NCI-H1436 (cell line): Measurements from ENCODE around the gene A3GALT2.

ENCODE experiments used
- DNase-seq: peaks from one replicate; lab custom pipeline; 2025; lab: John Stamatoyannopoulos, UW

A3GALT2 gene

DNA sequence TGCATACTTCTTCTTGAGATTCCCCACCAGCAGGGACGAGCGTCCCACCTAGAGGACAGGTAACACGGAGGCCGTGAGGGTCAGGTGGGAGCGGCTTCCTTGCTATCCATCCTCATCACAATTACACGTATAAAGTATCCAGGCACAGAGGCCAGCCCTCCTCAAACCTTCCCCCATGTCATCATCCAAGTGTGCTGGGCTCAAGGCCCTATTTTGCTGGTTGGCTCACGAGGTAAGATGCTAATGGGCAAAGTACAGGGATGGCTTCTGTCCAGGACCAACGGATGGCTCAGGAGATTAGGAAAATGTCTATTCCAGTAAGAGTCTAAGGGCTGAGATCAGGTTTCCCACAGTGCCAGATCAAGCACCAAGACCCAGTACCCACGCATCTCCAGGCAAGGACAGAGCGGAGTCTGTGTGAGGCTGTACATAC, 11.5 kb upstream of the A3GALT2 start:
- DNase-seq: no peak

- no peak for DNase-seq
Observed at GRCh38 chr1:33331444-33332356, 10.8 kb upstream of the A3GALT2 start.

- no peak for DNase-seq
Observed at GRCh38 chr1:33330906-33331305, 10.0 kb upstream of the A3GALT2 start.

- DNase-seq: no peak
Observed at GRCh38 chr1:33330361-33330890, 9.5 kb upstream of the A3GALT2 start.

DNA sequence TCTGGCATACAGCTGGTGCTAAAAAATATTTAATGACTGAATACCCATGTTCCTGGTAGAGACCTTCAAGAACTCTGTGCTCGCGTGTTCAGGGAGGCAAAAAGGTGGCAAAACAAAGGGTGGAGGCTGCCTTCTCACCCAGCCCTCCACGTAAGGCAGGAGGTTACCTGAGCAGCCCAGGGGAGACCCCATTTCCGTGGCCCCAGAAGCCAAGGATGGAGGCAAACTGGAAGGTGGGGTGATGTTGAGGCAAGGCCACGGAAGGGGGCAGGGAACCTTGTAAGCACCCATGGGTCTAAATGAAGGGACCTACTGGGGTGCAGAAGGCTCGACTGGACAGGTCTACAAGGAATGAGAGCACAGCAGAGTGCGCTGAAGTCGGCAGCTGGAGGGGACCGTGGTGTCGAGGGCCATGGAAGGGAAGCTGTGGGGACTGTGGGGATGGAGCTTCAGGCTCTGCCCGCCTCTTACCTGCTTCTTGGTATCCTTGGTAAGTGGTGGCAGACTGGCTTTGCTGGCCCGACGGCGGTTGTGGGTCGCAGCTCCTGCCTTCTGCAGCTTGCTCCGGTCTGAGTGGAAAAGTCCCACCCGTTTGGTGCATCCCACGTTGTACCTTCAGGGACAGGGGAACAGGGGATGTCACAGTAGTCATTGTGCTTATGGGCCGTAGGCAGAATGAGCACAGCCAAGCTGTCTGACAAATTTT, 8.9 kb upstream of the A3GALT2 start:
- no peak for DNase-seq

DNA sequence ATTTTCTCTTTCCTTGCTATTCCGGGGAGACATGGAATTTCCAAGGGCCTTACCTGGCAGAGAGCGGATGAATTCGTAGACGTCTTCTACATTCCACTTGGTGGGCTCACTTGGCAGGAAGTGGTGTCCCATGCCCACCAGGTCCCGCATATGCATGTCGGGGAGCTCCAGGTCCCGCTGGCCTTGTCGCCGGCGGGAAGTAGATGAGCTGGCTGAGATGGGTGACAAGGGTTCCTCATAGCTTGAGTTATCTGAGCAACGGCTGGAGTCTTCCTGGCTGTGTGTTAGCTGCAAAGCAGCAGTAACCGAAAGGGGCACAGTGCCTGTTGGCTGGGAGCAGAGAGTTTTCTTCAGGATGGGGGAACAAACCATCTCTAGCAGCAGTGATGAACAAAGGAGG, 7.9 kb upstream of the A3GALT2 start:
- no peak for DNase-seq

DNA sequence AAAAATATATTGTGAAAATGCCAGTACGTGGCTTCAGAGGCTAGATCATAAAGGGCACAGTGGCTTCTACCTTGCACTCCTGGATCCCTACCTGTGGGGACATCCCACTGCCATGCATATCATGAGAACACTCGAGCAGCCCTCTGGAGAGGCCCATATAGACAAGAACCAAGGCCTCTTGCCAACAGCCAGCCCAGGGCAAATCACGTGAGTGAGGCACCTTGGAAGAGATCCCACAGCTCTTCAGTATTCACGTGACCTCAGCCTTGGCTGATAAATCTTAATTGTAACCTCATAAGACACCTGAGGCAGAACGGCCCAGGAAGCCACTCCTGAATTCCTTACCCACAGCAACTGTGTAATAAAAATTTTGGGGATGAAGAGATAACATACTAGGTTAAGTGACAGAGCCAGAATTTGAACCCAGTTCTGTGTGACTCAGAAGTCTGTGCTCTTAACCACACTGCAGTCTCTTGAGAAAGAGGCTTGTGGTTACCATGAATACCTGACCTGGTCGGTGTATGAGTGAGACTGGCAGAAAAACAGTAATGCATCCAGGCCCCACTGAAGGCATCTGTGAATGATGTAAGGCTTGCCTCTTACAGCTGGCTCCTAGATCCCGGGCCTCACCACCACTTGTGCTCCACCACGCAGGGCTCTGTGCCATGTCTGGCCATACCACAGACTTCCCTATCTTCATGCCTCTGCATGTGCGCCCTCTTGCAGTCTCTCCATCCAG, 6.9 kb upstream of the A3GALT2 start:
- DNase-seq: no peak

- DNase-seq: no peak
Observed at GRCh38 chr1:33326785-33327184, 5.9 kb upstream of the A3GALT2 start.

- DNase-seq: no peak
Observed at GRCh38 chr1:33324677-33325575, 4.0 kb upstream of the A3GALT2 start.

GRCh38 chr1:33323663-33324477, 3.0 kb upstream of the A3GALT2 start:
- no peak for DNase-seq

GRCh38 chr1:33322870-33323585, 2.1 kb upstream of the A3GALT2 start:
- DNase-seq: no peak

DNA sequence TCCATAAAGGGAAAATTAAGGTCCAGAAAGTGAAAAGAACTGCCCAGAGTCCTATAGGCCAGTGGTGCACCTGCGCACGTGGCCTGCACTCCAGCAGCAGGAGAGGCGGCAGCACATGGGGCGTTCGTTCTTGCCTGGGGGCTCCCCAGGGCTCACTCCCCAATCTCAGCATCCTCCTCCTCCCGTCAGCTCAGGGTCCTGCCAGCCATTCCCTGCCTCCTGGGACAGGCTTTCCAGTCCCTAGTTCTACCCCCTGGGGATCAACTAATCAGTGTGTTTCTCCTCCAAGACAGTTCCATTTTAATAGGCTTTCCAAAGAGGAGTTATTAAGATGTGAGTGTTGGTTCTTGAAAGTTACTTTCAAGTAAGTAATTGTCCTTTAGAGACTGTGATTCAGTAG, 1.2 kb upstream of the A3GALT2 start:
- DNase-seq: no peak

DNA sequence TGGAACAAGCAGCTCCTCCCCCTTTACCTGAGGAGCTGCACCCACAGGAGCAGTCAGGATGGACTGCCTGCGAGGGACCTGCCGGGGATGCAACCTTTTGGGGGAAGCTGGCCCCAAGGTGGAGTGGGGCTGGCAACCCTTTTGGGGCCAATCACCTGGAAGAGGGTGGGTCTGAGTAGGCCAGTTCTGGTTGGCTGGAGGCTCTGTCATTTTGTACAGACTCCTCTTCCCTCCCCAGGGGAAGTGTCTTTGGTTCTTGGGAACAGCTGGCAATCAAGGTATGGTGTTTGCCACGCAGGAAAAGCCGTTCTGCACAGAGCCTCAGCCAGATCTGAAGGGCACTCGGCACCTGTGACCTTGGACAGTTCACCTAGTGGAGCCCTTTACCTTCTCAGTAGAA, 280 bp upstream of the A3GALT2 start:
- no peak for DNase-seq

GRCh38 chr1:33319949-33320618, 814 bp downstream of the A3GALT2 start:
- no peak for DNase-seq

GRCh38 chr1:33319186-33319948, 1.5 kb downstream of the A3GALT2 start:
- no peak for DNase-seq

- DNase-seq: no peak
Observed at GRCh38 chr1:33317946-33318345, 3.0 kb downstream of the A3GALT2 start.

GRCh38 chr1:33317354-33317753, 3.5 kb downstream of the A3GALT2 start:
- DNase-seq: no peak

DNA sequence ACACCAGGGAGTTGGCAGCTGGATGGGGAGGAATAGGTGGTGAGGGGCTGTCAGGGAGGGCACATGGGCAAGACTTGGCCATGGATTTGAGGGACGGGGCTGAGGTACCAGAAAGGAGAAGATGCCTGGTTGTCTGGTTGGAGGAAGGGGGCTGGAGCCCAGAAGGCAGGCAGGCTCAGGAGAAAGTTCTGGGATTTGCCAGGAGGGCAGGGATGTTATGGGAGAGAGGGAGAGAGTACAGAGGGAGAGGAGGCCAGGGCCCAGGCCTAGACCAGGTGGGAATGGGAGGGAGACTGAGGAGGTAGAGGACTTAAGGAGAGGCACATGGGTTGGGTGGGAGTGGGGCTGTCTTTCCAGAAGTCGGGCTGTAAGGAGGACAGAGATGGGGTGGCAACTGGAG, 4.3 kb downstream of the A3GALT2 start:
- no peak for DNase-seq
